Activated T-helper 1 cell treated with Interleukin-2 at 50 U/mL for 16 hours (primary cell): ENCODE data around the gene PCDHGA1.

Experiments used
- DNase-seq: peaks from one replicate; pipeline ENCODE4 v3.0.0-alpha.2; 2020; ENCODE audit warnings: low read depth

PCDHGA1 gene

GRCh38 chr5:141492168-141492885, 162.0 kb downstream of the PCDHGA1 start:
- DNase-seq: no peak

GRCh38 chr5:141493500-141494422, 163.4 kb downstream of the PCDHGA1 start:
- DNase-seq: no peak

GRCh38 chr5:141494761-141495452, 164.6 kb downstream of the PCDHGA1 start:
- DNase-seq: no peak

GRCh38 chr5:141495453-141495811, 165.1 kb downstream of the PCDHGA1 start:
- no peak for DNase-seq

GRCh38 chr5:141496038-141496437, 165.7 kb downstream of the PCDHGA1 start:
- DNase-seq: no peak

GRCh38 chr5:141501761-141502160, 171.4 kb downstream of the PCDHGA1 start:
- DNase-seq: no peak

GRCh38 chr5:141503681-141504080, 173.4 kb downstream of the PCDHGA1 start:
- DNase-seq: no peak

GRCh38 chr5:141504216-141504615, 173.9 kb downstream of the PCDHGA1 start:
- no peak for DNase-seq

- no peak for DNase-seq
These were observed 176.3 kb downstream of the PCDHGA1 start for GRCh38 chr5:141506381-141507155.

- DNase-seq: no peak
These were observed 177.2 kb downstream of the PCDHGA1 start for GRCh38 chr5:141507387-141508091.

GRCh38 chr5:141508440-141508797, 178.1 kb downstream of the PCDHGA1 start:
- no peak for DNase-seq

- DNase-seq: no peak
These were observed 178.7 kb downstream of the PCDHGA1 start for GRCh38 chr5:141508798-141509611.

- no peak for DNase-seq
These were observed 179.8 kb downstream of the PCDHGA1 start for GRCh38 chr5:141510160-141510559.

- DNase-seq: no peak
These were observed 180.7 kb downstream of the PCDHGA1 start for GRCh38 chr5:141510850-141511601.

GRCh38 chr5:141511771-141512325, 181.5 kb downstream of the PCDHGA1 start:
- DNase-seq: no peak

GRCh38 chr5:141512390-141512910, 182.1 kb downstream of the PCDHGA1 start:
- peak; percentile 70 for DNase-seq

GRCh38 chr5:141512911-141513626, 182.8 kb downstream of the PCDHGA1 start:
- no peak for DNase-seq

GRCh38 chr5:141513627-141514329, 183.5 kb downstream of the PCDHGA1 start:
- no peak for DNase-seq
